HG02870 (cell line): ENCODE measurements around the gene PATJ.
"Not testable (repeated sequence)": the region's sequence is repeated elsewhere in the genome, so short reads cannot be mapped to it uniquely, and the experiment has no call there.

Experiments
- ATAC-seq: cut with Tn5 transposase; IDR thresholded peaks from one replicate; pipeline ENCODE4 v1.9.1; 2021; ENCODE audit warnings: mild to moderate bottlenecking, moderate library complexity; ENCODE audit not compliant: unreplicated experiment

The PATJ gene

DNA sequence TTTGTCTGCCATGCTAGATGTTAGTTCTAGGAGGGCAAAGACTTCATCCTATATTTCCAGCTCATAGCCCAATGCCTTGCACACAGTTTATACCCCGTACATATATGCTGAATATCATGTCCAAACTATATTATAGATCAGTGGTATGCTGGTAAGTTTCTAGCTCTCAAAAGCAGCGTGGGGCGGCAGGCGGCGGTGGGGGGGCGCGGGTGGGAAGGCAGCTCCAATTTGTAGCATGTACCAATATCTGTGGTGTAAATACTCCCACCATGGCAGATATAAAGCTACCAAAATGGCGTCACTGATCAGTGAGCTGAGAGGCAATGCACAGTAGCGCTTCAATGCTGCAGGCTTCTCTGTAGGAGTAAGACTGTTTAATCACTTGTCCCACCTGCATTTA, 77.1 kb downstream of the PATJ start:
- ATAC-seq: no peak

DNA sequence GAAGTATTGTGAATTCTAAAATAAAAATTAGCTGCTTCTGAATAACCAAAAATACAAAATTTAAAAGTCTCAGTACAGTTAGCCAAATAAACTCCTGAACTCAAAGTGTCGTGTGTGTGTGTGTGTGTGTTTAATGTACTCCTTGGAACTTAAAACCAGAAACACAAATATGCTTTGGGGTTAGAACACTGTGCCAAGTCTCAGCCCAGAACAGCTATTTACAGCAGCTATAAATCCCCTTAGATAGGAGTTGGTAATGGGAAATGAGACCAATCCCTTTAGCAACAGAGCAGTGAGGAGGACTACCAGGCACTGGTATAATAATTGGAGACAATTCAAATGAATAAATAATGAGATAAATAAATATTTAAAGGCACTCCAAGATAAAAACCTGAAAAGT, 83.1 kb downstream of the PATJ start:
- no peak for ATAC-seq

GRCh38 chr1:61828805-61829204, 86.5 kb downstream of the PATJ start:
- ATAC-seq: no peak

DNA sequence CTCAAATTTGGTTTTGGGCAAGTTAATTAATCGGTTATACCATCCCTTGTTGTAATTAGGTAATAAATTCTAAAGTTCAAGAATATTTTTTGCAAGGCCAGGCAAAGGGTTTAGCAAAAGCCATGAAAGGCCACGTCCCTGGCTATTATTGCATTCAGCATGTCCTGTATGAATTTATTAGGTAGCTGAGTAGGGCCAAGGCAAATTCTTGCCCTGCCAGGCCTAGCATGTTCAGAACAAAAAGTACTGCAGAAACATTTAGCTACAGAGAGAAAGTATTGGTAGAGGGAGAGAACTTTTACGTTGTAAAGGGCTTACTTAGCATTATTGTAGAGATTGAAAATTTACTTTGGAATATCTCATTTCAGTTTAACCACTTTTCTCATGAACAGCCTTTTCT, 94.4 kb downstream of the PATJ start:
- ATAC-seq: no peak

DNA sequence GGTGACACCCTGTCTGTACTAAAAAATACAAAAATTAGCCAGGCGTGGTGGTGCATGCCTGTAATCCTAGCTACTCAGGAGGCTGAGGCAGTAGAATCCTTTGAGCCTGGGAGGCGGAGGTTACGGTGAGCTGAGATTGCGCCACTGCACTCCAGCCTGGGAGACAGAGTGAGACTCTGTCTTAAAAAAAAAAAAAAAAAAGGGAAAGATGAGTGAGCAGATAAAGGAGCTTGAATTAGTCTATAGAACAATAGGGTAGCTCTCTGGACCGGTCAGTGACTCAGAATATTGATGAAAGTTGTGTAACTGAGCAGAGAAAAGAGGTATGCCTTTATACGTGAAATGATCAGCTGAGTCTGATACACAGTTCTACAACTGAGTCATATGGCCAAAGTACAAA, 95.3 kb downstream of the PATJ start:
- ATAC-seq: not testable (repeated sequence)

GRCh38 chr1:61839679-61840078, 97.4 kb downstream of the PATJ start:
- ATAC-seq: no peak

DNA sequence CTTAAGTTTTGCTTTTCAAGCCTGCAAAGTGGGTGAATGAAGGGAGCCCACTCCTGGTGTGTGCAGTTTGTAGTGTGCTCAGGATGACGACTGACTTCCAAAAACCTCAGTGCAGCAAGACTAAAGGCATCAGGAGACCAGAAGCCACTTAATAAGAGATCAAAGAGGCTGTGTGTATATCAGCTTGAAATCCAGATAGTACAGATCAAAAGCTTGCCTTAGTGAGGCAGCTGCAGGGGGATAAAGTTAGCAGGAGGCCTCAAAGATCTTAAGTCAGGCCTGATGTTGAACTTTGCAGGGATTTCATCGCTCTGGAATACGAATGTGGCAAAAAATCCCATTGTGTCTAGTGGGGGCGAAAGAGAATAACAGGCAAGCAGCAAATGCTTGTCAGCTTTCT, 99.8 kb downstream of the PATJ start:
- no peak for ATAC-seq

DNA sequence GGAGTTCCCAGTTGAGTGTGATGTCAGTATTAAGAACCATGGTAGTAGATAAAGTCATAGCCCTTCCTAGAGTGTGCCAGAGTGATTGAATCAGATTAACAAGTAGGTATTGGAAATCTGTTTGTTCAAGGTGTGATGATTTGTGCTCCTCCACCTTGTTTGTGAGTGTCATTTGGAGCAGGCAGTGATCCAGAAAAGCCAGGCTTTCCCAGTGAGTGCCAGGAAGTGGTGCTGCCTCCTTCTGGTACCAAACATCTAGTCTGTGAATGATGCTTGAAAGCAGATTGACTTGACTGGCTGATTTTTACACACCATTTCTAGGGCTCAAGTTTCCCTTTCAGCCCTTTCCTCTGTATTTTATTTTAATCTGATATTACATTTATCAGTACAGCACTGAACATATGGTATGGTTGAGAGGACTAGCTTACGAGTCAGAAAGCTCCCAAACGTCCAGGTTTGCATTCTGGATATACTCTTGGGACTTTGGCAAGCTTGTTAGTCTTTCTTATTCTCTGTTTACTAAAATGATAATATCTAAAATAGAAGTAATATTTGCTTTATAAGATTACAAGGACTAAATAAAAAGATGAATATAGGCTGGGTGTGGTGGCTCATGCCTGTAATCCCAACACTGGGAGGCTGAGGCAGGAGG, 100.7 kb downstream of the PATJ start:
- no peak for ATAC-seq

GRCh38 chr1:61844006-61844405, 101.7 kb downstream of the PATJ start:
- ATAC-seq: no peak

DNA sequence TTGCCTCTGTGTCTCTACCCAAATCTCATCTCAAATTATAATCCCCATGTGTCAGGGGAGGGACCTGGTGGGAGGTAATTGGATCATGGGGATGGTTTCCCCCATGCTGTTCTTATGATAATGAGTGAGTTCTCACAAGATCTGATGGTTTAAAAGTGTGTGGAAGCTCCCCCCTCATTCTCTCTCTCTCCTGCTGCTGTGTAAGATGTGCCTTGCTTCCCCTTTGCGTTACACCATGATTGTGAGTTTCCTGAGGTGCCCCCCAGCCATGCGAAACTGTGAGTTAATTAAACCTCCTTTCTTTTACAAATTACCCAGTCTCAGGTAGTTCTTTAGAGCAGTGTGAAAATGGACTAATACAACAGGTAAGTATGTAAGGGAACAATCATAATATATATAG, 102.4 kb downstream of the PATJ start:
- ATAC-seq: not testable (repeated sequence)

DNA sequence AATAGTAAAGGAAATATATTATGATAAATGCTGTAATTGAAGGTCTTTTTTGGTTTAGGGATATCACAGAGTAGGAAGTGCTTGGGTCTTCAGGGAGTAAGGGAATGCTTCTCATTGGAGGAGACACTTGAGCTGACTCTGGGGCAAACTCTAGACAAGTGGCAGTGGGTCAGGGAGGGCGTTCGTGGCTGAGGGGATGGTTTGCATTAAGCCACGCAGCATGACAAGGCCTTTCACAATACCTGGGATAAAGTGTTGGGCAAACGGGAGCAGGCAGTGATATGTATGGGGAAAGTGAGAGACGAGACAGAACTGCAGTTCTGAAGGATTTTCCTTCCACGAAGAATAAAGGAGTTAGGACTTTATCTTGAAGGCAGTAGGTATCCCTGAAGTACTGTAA, 109.0 kb downstream of the PATJ start:
- no peak for ATAC-seq

DNA sequence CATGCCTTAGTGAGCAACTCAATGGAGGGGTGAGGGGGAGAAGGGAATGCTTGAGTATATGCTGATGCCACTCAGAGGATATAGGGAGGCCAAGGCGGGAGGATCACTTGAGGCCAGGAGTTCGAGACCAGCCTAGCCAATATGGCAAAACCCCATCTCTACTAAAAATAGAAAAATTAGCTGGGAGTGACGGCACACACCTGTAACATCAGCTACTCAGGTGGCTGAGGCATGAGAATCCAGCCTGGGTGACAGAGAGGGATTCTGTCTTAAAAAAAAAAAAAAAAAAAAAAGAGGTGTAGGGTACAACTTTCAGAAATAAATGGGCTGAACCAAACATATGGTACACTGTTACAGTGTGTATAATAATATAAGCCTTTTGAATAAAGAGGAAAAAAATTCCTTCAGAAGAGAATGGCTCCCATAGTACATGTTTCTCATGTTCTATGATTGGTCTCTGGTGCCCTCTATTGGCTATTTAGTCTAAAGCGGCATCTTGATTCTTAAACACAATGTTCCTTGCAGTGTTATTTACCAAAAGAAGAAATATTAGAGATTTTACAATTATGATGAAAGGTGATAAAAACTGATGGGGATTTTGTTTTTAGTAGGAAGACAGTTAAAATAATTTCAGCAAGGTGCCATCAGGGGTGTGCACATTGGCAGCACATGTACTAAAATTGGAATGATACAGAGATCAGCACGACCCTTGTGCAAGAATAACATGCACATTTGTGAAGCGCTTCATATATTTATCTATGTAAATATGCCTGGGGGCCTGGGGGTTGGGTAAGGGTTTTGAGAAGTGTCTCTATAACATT, 109.8 kb downstream of the PATJ start:
- ATAC-seq: peak; percentile 77

DNA sequence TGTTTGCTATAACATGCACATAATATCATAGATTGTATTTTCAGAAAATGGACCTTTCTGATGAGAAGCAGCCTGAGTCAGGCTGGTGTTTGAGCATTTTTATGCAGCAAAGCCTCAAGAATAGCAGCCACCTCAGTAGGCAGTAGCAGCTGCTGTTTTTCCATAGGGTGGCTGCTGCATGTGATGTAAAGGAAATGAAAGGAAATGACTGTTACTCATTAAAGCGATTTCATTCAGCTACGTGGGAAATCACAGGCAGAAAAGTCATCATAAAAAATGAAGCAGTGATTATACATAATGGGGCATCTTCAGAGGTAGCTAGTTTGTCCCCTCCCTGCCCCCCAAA, 110.4 kb downstream of the PATJ start:
- ATAC-seq: no peak

DNA sequence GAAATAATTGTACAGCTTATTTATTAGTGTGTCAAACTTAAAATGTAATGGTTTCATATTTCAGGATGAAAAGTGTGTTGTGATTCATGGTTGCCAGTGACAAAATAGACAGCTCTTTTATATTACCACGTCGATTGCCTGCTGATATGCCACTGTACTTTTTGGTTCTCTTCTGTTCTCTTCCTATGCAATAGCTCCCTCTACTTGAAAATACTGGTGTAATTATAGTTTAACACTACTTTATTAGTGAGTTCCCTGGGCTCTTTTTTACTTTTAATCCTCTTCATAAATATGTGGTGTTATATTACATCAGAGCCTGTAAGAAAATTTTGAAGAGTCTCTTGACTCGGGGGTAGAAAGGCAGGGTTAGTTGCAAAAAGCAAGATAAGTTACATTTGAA, 111.3 kb downstream of the PATJ start:
- ATAC-seq: no peak

DNA sequence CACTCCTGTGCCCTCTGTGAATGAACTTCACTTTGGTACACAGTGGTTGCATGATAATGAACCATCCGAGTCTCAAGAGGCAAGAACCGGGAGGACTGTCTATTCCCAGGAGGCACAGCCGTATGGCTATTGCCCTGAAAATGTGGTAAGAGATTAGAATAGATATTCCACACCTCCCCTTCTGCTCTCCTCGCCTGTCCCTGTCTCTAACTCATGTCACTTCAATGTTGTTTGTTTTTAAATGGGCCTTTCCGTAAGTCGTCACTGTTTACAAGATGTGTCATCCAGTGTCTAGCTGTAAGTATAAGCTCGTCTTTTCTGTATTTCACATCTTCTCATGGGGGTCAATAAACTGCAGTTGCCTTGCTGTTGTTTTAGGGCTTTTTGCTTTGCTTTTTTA, 122.2 kb downstream of the PATJ start:
- ATAC-seq: no peak

GRCh38 chr1:61865646-61866220, 123.5 kb downstream of the PATJ start:
- no peak for ATAC-seq

DNA sequence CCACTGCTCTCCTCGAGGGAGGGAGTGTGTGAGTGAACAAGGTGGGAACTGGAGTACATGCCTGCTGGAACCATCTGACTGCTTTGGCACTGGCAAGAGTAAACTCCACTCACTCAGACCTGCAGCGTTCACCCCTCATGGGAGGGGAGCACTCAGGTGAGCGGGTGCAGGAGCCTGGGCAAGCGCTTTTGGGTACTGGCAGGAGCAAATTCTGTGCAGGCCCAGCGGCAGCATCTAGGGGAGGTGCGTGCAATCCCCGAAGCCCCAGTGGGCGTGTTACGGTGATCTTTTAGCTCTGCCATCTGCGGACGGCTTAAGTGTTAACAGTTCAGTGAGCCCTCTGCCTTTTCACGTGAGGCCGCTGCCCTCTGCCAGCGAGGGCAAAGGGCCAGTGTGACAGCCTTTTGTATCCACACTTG, 127.4 kb downstream of the PATJ start:
- ATAC-seq: no peak

- no peak for ATAC-seq
Observed at GRCh38 chr1:61872206-61872605, 129.9 kb downstream of the PATJ start.

- ATAC-seq: no peak
Observed at GRCh38 chr1:61873581-61873980, 131.3 kb downstream of the PATJ start.

DNA sequence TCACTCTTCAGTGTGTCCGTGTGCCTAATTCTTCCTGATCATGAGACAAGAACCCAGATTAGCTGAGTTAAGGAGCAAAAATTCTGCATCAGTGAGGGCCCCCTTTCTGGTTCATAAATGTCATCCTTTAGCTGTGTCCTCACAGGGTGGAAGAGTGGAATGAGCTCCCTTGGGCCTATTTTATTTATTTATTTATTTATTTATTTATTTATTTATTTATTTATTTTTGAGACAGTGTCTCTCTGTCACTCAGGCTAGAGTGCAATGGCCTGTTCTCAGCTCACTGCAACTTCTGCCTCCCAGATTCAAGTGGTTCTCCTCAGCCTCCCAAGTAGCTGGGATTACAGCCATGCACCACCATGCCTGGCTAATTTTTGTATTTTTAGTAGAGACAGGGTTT, 131.7 kb downstream of the PATJ start:
- ATAC-seq: no peak

GRCh38 chr1:61875198-61875597, 132.9 kb downstream of the PATJ start:
- no peak for ATAC-seq

DNA sequence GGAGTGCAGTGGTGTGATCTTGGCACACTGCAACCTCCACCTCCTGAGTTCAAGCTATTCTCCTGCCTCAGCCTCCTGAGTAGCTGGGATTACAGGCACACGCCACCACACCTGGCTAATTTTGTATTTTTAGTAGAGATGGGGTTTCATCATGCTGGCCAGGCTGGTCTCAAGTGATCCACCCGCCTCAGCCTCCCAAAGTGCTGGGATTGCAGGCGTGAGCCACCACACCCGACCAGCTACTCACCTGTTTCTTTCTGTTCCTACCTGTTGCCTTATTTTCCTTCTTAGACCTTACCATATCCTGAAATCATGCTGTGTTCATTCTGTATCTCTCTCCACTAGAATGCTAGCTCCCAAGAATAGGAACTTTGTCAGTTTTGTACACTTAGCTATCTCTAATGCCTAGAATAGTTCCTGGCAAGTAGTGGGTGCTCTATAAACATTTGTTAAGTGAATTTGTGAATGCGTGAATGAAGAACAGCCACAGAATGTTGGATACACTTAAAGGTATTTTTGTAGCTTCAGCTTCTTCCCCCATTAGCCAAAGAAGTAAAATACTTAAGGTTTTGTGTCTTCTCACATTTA, 137.7 kb downstream of the PATJ start:
- not testable (repeated sequence) for ATAC-seq
